HEK293 (cell line): ENCODE measurements around the gene IGFLR1.

ENCODE experiments used
- FEZF1 ChIP-seq: fragments of 450-650 bp; formaldehyde crosslinking; IDR thresholded peaks from 2 replicates; pipeline ENCODE4 v1.5.1; 2016; ENCODE audit warnings: missing biosample characterization, missing genetic modification characterization
- HOXA7 ChIP-seq: sonication (generic); formaldehyde crosslinking; IDR thresholded peaks from 2 replicates; pipeline ENCODE4 v1.8.1; 2022; ENCODE audit warnings: missing genetic modification reagents, borderline replicate concordance
- OSR2 ChIP-seq: fragments of 450-650 bp; formaldehyde crosslinking; IDR thresholded peaks from 2 replicates; pipeline ENCODE4 v1.5.1; 2016; ENCODE audit warnings: missing biosample characterization, missing genetic modification characterization
- PRDM10 ChIP-seq: fragments of 450-650 bp; formaldehyde crosslinking; IDR thresholded peaks from 2 replicates; pipeline ENCODE4 v1.5.1; 2016; ENCODE audit warnings: missing biosample characterization, missing genetic modification characterization
- SP2 ChIP-seq: fragments of 450-650 bp; formaldehyde crosslinking; IDR thresholded peaks from 2 replicates; pipeline ENCODE4 v1.5.1; 2016; ENCODE audit warnings: missing biosample characterization, missing genetic modification characterization
- YY1 ChIP-seq: fragments of 450-650 bp; formaldehyde crosslinking; IDR thresholded peaks from 2 replicates; pipeline ENCODE4 v1.5.1; 2018; ENCODE audit warnings: missing biosample characterization, missing genetic modification characterization
- ZBTB21 ChIP-seq: fragments of 450-650 bp; formaldehyde crosslinking; IDR thresholded peaks from 2 replicates; pipeline ENCODE4 v1.5.1; 2017; ENCODE audit warnings: missing biosample characterization, missing genetic modification characterization
- ZNF114 ChIP-seq: fragments of 450-650 bp; formaldehyde crosslinking; IDR thresholded peaks from 2 replicates; pipeline ENCODE4 v1.5.0; 2017; ENCODE audit warnings: missing biosample characterization, missing genetic modification characterization
- ZNF23 ChIP-seq: fragments of 450-650 bp; formaldehyde crosslinking; IDR thresholded peaks from 2 replicates; pipeline ENCODE4 v1.5.1; 2016; ENCODE audit warnings: missing biosample characterization, missing genetic modification characterization, borderline replicate concordance
- ZNF274 ChIP-seq, 2 experiments: fragments of 200-500 bp in 1 of 2; fragments of 450-650 bp in 1 of 2; sonication (Bioruptor generic) in 1 of 2; formaldehyde crosslinking in 1 of 2; IDR thresholded peaks; 2 replicates each; pipeline versions ENCODE4 v1.5.1 to v1.6.1; 2014 to 2016; ENCODE audit warnings: borderline replicate concordance in 1 of 2, inconsistent platforms in 1 of 2, low read length in 1 of 2, missing biosample characterization in 1 of 2, missing genetic modification characterization in 1 of 2
- ZNF558 ChIP-seq: fragments of 450-650 bp; formaldehyde crosslinking; IDR thresholded peaks from 2 replicates; pipeline ENCODE4 v1.5.1; 2016; ENCODE audit warnings: missing biosample characterization, missing genetic modification characterization
- ZNF610 ChIP-seq: fragments of 450-650 bp; formaldehyde crosslinking; IDR thresholded peaks from 2 replicates; pipeline ENCODE4 v1.5.1; 2016; ENCODE audit warnings: missing biosample characterization, missing genetic modification characterization, borderline replicate concordance
- TF ChIP-seq, protein P1 (sequence below): fragments of 450-650 bp; formaldehyde crosslinking; IDR thresholded peaks from 2 replicates; pipeline ENCODE4 v1.5.1; 2016; ENCODE audit warnings: missing biosample characterization, missing genetic modification characterization
- TF ChIP-seq, protein P2 (sequence below): fragments of 450-650 bp; formaldehyde crosslinking; IDR thresholded peaks from 2 replicates; pipeline ENCODE4 v1.5.1; 2016; ENCODE audit warnings: missing biosample characterization, missing genetic modification characterization

DNA sequence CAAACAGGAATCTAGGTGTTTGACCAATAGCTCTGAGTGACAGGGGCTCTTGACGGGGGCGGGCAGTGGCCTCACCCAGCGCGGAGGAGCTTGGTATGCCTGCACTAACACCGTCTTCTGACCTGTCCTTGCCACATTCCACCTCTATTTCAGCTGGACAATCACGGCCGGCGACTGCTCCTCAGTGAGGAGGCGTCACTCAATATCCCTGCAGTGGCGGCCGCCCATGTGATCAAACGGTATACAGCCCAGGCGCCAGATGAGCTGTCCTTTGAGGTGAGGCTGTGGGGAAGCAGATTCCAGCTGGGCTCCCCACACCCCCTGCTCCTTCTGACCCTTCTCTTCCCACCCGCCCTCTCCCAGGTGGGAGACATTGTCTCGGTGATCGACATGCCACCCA is 37.8 kb upstream of the IGFLR1 start:
- TF ChIP-seq ZNF558 (tag by site-specific recombination) (no peak), ZNF610 (tag by site-specific recombination) (no peak), ZNF23 (tag by site-specific recombination) (no peak), ZNF274 (IDR thresholded peaks at IDR 0.05; ENCODE audit: low read length) (no peak), ZNF274 (tag by site-specific recombination; IDR thresholded peaks at IDR 0.05; ENCODE audit: borderline replicate concordance) (no peak), SP2 (tag by site-specific recombination) (no peak), OSR2 (tag by site-specific recombination) (no peak), FEZF1 (tag by site-specific recombination) (no peak), HOXA7 (CRISPR knock-in tag) (no peak), PRDM10 (tag by site-specific recombination) (no peak), ZNF114 (tag by site-specific recombination) (no peak), YY1 (tag by site-specific recombination) (no peak), ZBTB21 (no peak)
- TF ChIP-seq, protein P1, sequence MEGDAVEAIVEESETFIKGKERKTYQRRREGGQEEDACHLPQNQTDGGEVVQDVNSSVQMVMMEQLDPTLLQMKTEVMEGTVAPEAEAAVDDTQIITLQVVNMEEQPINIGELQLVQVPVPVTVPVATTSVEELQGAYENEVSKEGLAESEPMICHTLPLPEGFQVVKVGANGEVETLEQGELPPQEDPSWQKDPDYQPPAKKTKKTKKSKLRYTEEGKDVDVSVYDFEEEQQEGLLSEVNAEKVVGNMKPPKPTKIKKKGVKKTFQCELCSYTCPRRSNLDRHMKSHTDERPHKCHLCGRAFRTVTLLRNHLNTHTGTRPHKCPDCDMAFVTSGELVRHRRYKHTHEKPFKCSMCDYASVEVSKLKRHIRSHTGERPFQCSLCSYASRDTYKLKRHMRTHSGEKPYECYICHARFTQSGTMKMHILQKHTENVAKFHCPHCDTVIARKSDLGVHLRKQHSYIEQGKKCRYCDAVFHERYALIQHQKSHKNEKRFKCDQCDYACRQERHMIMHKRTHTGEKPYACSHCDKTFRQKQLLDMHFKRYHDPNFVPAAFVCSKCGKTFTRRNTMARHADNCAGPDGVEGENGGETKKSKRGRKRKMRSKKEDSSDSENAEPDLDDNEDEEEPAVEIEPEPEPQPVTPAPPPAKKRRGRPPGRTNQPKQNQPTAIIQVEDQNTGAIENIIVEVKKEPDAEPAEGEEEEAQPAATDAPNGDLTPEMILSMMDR (tag by site-specific recombination): no peak
- TF ChIP-seq, protein P2, sequence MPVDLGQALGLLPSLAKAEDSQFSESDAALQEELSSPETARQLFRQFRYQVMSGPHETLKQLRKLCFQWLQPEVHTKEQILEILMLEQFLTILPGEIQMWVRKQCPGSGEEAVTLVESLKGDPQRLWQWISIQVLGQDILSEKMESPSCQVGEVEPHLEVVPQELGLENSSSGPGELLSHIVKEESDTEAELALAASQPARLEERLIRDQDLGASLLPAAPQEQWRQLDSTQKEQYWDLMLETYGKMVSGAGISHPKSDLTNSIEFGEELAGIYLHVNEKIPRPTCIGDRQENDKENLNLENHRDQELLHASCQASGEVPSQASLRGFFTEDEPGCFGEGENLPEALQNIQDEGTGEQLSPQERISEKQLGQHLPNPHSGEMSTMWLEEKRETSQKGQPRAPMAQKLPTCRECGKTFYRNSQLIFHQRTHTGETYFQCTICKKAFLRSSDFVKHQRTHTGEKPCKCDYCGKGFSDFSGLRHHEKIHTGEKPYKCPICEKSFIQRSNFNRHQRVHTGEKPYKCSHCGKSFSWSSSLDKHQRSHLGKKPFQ: no peak
